GM21367 (cell line): ENCODE measurements around the gene TRIM58.

ENCODE experiments used
- ATAC-seq: cut with Tn5 transposase; IDR thresholded peaks from one replicate; pipeline ENCODE4 v1.9.1; 2021; ENCODE audit not compliant: unreplicated experiment

Gene TRIM58

DNA sequence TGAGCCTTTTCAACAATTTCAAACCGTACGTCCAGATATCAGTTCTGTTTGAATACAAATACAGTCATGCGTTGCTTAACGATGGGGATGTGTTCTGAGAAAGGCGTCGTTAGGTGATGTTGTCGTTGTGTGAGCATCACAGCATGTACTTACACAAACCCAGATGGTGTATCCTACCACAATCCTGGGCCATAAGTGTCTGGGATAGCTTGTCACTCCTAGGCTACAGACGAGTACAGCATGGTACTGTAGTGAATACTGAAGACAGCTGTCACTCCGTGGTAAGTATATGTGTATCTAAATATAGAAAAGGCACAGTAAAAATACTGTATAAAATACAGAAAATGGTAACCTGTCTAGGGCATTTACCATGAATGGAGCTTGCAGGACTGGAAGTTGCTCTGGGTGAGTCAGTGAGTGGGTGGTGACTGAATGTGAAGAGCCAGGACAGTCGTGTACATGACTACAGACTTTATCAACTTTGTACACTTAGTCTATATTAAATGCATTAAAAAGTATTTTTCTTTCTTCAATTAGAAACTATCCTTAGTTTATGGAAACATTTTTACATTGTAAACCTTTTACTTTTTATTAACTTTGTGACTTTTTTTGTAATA is 27.9 kb downstream of the TRIM58 start:
- ATAC-seq: no peak

DNA sequence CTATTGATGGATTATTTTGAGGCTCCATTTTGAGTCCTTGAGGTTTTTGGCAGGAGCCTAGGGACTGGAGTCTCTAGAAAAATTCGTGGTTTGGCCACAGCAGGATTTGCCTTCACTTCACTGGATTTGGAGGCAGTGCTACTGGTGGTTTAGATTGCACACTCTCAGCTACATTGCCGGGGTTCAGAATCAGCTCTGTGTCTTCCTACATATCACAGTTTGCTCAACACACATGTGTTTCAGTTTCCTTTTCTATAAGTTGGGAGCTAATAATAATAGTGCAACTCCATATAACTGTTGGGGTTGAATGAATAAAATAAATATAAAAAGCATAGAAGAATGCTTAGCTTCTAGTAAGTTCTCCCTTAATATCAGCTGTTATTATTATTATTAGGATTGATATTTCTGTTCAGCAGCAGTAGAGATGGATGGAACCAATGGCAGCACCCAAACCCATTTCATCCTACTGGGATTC is 38.2 kb downstream of the TRIM58 start, which contains the start of gene OR2W3:
Gene OR2W3, plus strand, starts transcription at position 425 of the 475 bp plus-strand sequence. Its CDS starts 0 bp downstream, at position 425.
- no peak for ATAC-seq

DNA sequence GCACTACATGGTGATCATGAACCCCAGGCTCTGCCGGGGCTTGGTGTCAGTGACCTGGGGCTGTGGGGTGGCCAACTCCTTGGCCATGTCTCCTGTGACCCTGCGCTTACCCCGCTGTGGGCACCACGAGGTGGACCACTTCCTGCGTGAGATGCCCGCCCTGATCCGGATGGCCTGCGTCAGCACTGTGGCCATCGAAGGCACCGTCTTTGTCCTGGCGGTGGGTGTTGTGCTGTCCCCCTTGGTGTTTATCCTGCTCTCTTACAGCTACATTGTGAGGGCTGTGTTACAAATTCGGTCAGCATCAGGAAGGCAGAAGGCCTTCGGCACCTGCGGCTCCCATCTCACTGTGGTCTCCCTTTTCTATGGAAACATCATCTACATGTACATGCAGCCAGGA is 39.0 kb downstream of the TRIM58 start:
- ATAC-seq: no peak

DNA sequence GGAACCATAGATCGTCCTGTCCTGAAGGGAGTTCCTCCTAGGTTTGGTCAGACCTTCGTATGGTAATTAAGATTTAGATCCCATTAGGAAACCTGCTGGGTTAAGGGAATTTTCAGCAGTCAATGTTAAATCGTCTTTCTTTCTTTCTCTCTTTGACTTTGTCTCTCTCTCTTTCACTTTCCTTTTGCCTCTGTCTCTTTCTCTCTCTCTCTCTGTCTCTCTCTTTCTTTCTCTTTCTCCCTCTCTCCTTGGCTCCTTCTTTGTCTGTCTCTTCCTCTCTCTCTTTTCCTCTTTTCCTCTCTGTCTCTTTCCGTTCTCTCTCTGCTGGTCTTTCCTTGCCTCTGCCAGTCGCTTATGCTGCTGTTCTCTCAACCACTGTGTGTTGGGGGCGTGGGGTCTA is 47.1 kb downstream of the TRIM58 start:
- ATAC-seq: no peak

DNA sequence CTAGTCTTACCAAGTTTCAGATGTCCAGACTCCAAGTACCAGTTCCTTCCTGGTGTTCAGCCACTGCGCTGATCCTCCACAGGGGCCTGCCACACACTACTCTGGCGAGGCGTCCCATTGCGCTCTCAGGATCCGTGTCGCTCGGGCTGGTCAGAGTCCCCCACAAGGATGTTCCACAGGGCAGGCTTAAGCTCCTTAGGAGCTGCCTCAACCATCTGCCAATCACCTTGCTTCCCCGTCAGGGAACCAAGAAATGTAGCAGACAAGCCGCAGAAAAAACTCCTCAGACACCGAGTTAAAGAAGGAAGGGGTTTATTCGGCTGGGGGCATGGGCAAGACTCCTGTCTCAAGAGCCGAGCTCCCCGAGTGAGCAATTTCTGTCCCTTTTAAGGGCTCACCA is 48.2 kb downstream of the TRIM58 start:
- no peak for ATAC-seq

DNA sequence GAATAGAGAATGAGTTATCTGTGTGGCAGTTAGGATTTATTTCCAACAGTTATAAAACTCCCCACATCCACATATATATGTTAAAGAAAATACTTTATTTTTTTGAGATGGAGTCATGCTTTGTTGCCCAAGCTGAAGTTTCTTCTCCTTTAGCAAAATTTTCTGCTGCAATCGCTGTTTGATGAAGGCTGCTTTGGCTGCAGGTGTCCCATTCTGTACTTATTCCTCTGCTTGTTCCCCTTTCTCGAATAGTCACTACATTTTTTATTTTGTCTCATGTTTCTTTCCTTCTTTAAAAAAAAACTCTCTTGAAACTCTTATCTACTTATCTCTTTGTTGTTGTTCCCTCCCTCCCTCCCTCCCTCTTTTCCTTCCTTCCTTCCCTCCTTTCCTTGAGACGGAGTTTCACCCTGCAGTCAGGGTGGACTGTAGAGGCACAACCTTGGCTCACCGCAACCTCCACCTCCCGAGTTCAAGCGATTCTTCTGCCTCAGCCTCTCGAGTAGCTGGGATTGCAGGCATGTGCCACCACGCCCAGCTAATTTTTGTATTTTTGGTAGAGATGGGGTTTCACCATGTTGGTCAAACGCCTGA is 49.0 kb downstream of the TRIM58 start:
- peak; percentile 22 for ATAC-seq

DNA sequence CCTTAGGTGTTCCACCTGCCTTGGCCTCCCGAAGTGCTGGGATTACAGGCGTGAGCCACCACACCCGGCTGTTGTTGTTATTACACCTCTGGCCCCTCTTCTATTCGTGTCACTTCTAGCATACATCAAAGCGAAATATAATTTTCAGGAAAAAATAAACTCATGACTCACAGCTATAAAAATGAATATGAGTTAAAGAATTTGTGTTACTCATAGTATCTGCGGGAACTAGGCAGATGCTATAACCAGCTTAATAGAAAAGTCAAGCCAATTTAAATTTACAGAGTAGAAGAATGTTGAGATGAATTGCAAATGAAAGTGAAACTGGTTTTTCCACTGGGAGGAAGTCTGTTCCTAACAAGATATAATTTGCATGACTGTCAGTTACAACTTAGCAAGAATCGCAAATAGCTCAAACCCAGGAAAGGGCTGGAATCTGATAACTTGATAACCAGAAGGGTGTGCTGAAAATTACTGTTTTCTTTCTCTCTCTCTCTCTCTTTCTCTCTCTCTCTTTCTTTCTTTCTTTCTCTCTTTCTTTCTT is 49.6 kb downstream of the TRIM58 start:
- peak; percentile 56 for ATAC-seq

DNA sequence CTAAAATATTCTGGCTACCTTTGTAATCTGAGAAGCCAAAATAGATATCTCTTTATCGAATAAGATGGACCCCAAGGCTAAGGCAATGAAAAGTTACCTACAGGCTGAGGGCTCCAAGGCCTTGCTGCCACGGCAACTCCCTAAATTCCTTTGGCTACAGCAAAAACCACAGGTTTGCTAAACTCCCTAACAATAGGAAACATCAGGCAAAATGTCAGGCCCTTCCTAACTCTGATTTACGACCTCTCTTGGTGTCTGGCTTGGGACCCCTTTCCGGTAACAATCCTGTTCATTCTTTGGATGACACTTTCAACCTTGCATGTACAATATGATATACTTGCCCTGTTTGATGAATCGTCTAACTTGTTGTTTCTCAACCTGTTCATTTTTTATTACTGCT is 51.8 kb downstream of the TRIM58 start:
- no peak for ATAC-seq

DNA sequence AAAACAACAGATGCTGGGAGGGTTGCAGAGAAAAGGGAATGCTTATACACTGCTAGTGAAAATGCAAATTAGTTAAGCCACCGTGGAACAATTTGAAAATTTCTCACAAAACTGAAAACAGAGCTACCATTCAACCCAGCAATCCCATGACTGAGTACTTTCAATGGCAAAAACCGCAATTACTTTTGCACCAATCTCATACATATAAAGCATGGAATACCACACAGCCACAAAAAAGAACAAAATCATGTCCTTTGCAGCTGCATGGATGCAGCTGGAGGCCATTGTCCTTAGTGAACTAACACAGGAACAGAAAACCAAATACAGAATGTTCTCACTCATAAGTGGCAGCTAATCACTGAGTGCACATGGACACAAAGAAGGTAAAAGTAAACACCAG is 56.8 kb downstream of the TRIM58 start:
- ATAC-seq: no peak

DNA sequence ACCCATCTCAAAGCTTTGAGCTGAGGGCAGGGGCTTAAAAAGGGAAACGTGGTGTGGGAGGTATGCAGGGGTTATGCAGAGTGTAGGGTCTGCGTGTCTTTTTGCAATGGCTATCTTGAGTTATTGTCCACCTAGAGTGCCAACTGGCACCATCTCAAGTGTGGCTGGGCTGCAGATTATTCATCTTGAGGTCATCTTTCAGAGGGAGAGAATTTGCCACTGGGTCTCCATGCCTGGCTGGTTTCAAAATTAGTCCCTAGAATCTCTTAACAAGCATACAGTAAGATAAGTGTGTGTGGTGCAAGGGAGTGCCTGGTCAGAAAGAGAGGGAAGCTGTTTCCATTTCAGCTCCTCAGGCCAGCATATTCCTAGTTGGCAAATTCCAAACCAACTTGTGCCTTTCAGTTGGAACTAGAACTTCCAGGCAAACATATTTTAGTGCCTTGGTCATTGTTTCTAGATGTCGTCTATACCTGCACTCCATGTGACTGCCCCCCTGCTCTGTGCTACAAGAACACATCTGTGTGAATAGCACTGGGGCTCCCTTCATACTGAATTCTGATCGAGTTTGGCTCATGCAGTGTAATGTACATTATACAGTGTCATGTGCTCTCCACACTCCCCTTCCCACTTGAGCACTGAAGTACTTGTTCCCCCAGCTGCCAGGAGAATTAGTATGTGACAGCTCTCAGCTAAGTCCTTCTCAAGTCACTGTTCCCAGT is 58.1 kb downstream of the TRIM58 start:
- ATAC-seq: no peak

DNA sequence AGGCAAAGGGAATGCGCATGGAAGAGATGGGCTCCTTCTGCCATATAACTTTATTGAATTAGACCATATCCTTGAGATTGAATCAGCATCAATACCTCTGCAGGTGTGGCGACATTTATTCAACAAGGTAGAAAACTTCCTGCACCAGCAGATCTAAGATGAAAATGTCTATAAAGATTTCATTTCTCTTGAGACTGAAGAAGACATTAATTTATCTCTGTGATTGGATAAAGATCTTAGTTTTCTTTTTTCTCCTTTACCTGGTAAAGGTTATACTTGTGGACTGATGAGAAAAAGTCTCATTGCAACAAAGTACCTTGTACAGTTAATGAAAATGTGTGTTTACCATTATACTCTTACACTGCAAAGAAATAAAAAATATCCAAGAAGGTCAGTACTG is 63.0 kb downstream of the TRIM58 start, which contains the start of gene OR2T8:
Gene OR2T8, plus strand, starts transcription at position 301 of the 400 bp plus-strand sequence. CDS start 766 bp downstream, outside the sequence.
- ATAC-seq: no peak

DNA sequence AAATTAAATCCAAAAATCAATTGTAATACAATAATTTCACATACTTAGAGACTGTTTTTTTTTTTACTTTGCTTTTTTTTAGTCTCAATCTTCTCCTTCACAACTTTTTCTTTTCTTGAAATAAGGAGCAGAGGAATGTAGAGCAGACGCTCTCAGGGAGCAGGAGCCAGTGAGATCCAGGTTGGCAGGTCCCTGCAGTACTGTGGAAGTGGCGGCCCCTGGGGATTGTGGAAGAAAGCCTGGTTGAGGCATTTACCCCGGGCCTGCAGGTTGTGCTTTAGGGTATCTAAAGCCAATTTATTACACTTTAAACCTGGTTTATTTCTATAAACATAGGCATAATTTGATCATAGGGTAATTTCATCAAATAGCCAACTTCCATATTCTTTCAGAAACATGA is 67.0 kb downstream of the TRIM58 start:
- no peak for ATAC-seq

DNA sequence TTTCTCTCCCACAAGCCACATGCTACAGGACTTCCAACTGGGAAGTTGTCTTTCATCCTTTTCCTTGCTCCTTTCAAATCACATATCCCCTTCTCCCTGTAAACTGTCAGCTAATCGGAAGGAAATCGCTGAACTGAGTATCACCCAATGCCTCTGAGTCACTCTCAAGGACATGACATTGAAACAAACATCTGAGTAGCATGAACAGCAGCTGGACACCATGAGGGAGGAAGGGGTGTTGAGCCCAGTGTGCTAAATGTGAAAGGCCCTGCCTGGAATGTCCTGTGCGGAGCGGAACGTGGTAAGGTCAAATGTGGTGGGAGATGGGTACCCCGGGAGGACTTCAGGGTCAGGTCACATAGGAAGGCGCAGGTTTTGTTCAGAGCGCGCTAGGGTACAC is 67.9 kb downstream of the TRIM58 start, which contains the start of gene OR2AJ1:
Gene OR2AJ1, plus strand, starts transcription at position 22 of the 400 bp plus-strand sequence. CDS start 8,880 bp downstream, outside the sequence.
- ATAC-seq: no peak
